HEK293 (cell line): ENCODE results near the gene PGAP6.

ENCODE experiments used
- FEZF1 ChIP-seq: fragments of 450-650 bp; formaldehyde crosslinking; IDR thresholded peaks from 2 replicates; pipeline ENCODE4 v1.5.1; 2016; ENCODE audit warnings: missing biosample characterization, missing genetic modification characterization
- OSR2 ChIP-seq: fragments of 450-650 bp; formaldehyde crosslinking; IDR thresholded peaks from 2 replicates; pipeline ENCODE4 v1.5.1; 2016; ENCODE audit warnings: missing biosample characterization, missing genetic modification characterization
- TRIM28 ChIP-seq: IDR thresholded peaks from 2 replicates; pipeline ENCODE4 v1.6.1; 2011; ENCODE audit warnings: low read length, control low read depth, borderline replicate concordance
- YY2 ChIP-seq: fragments of 450-650 bp; formaldehyde crosslinking; IDR thresholded peaks from 2 replicates; pipeline ENCODE4 v1.5.1; 2016; ENCODE audit warnings: missing biosample characterization, missing genetic modification characterization
- ZBTB1 ChIP-seq: fragments of 450-650 bp; formaldehyde crosslinking; IDR thresholded peaks from 2 replicates; pipeline ENCODE4 v1.5.1; 2016; ENCODE audit warnings: missing biosample characterization, missing genetic modification characterization
- ZNF121 ChIP-seq: fragments of 450-650 bp; formaldehyde crosslinking; IDR thresholded peaks from 2 replicates; pipeline ENCODE4 v1.5.1; 2016; ENCODE audit warnings: missing biosample characterization, missing genetic modification characterization
- ZNF146 ChIP-seq: fragments of 450-650 bp; formaldehyde crosslinking; IDR thresholded peaks from 2 replicates; pipeline ENCODE4 v1.5.1; 2016; ENCODE audit warnings: missing biosample characterization, missing genetic modification characterization
- ZNF16 ChIP-seq: fragments of 450-650 bp; formaldehyde crosslinking; IDR thresholded peaks from 2 replicates; pipeline ENCODE4 v1.5.1; 2016; ENCODE audit warnings: low read depth, missing biosample characterization, missing genetic modification characterization
- ZNF174 ChIP-seq: fragments of 450-650 bp; formaldehyde crosslinking; IDR thresholded peaks from 2 replicates; pipeline ENCODE4 v1.5.0; 2017; ENCODE audit warnings: missing biosample characterization, mild to moderate bottlenecking, missing genetic modification characterization
- ZNF544 ChIP-seq: fragments of 450-650 bp; formaldehyde crosslinking; IDR thresholded peaks from 2 replicates; pipeline ENCODE4 v1.5.0; 2017; ENCODE audit warnings: missing biosample characterization, missing genetic modification characterization
- ZNF560 ChIP-seq: fragments of 450-650 bp; formaldehyde crosslinking; IDR thresholded peaks from 2 replicates; pipeline ENCODE4 v1.5.1; 2017; ENCODE audit warnings: missing biosample characterization, missing genetic modification characterization, borderline replicate concordance
- ZNF626 ChIP-seq: fragments of 450-650 bp; sonication (Bioruptor Pico); formaldehyde crosslinking; IDR thresholded peaks from 2 replicates; pipeline ENCODE4 v1.5.1; 2018; ENCODE audit warnings: missing biosample characterization, missing genetic modification characterization, inconsistent platforms
- ZNF629 ChIP-seq: fragments of 450-650 bp; formaldehyde crosslinking; IDR thresholded peaks from 2 replicates; pipeline ENCODE4 v1.5.1; 2017; ENCODE audit warnings: missing biosample characterization, missing genetic modification characterization
- ZNF830 ChIP-seq: fragments of 450-650 bp; IDR thresholded peaks from 2 replicates; pipeline ENCODE4 v1.5.0; 2018; ENCODE audit warnings: missing biosample characterization, missing genetic modification characterization, low read depth, mild to moderate bottlenecking, moderate library complexity
- ZSCAN30 ChIP-seq: fragments of 450-650 bp; IDR thresholded peaks from 2 replicates; pipeline ENCODE4 v1.5.1; 2018; ENCODE audit warnings: missing biosample characterization, mild to moderate bottlenecking, missing genetic modification characterization, moderate library complexity
- TF ChIP-seq, protein P1 (sequence below): fragments of 450-650 bp; formaldehyde crosslinking; IDR thresholded peaks from 2 replicates; pipeline ENCODE4 v1.5.1; 2016; ENCODE audit warnings: missing biosample characterization, missing genetic modification characterization, low read depth
- TF ChIP-seq, protein P2 (sequence below): fragments of 450-650 bp; formaldehyde crosslinking; IDR thresholded peaks from 2 replicates; pipeline ENCODE4 v1.5.1; 2016; ENCODE audit warnings: missing biosample characterization, missing genetic modification characterization, borderline replicate concordance
- TF ChIP-seq, protein P3 (sequence below): fragments of 450-650 bp; formaldehyde crosslinking; IDR thresholded peaks from 2 replicates; pipeline ENCODE4 v1.5.1; 2017; ENCODE audit warnings: missing biosample characterization, missing genetic modification characterization
- TF ChIP-seq, protein P4 (sequence below): fragments of 450-650 bp; formaldehyde crosslinking; IDR thresholded peaks from 2 replicates; pipeline ENCODE4 v1.5.1; 2016; ENCODE audit warnings: missing biosample characterization, missing genetic modification characterization
- TF ChIP-seq, protein P5 (sequence below): fragments of 450-650 bp; formaldehyde crosslinking; IDR thresholded peaks from 2 replicates; pipeline ENCODE4 v1.5.1; 2016; ENCODE audit warnings: missing biosample characterization, missing genetic modification characterization
- TF ChIP-seq, protein P6 (sequence below): fragments of 450-650 bp; IDR thresholded peaks from 2 replicates; pipeline ENCODE4 v1.5.1; 2018; ENCODE audit warnings: missing biosample characterization, missing genetic modification characterization

The PGAP6 gene

DNA sequence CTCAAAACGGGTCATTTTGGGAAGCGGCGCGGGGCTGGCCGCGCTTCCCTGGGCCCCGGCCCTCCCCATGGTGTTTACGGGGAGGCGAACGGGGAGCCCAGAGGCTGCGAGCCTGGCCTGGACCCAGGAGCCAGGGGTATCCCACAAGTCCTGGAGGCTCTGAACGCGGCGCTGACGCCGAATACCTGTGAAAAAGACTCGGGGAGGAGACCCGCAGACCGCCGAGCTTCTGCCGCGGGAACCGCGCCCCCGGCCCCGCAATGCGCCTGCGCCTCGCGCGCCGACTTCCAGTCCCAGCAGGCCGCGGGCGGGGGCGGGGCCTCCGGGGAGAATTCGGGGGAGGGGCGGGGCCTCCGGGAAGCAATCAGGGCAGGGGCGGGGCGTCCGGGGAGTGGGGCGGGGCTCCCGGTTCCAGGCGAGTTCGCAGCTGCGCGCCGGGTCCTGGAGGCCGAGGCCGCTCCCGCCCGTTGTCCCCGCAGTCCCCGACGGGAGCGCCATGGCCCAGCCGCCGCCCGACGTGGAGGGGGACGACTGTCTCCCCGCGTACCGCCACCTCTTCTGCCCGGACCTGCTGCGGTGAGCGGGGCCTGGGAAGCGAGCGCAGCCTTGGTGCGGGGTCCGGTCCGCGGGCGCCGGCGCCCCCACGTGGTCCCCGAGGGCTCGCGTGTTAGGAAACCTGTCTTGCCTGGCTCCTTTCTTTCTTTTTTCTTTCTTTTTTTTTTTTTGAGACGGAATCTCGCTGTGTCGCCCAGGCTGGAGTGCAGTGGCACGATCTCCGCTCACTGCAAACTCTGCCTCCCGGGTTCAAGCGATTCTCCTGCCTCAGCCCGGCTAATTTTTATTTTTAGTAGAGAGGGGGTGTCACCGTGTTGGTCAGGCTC lies 19.9 kb upstream of the PGAP6 start, which contains the start of gene DECR2 (continued):
- TF ChIP-seq, protein P1, sequence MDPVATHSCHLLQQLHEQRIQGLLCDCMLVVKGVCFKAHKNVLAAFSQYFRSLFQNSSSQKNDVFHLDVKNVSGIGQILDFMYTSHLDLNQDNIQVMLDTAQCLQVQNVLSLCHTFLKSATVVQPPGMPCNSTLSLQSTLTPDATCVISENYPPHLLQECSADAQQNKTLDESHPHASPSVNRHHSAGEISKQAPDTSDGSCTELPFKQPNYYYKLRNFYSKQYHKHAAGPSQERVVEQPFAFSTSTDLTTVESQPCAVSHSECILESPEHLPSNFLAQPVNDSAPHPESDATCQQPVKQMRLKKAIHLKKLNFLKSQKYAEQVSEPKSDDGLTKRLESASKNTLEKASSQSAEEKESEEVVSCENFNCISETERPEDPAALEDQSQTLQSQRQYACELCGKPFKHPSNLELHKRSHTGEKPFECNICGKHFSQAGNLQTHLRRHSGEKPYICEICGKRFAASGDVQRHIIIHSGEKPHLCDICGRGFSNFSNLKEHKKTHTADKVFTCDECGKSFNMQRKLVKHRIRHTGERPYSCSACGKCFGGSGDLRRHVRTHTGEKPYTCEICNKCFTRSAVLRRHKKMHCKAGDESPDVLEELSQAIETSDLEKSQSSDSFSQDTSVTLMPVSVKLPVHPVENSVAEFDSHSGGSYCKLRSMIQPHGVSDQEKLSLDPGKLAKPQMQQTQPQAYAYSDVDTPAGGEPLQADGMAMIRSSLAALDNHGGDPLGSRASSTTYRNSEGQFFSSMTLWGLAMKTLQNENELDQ (tag by site-specific recombination): no peak
- TF ChIP-seq OSR2 (no peak), ZNF544 (tag by site-specific recombination) (no peak), FEZF1 (tag by site-specific recombination) (no peak), ZNF146 (tag by site-specific recombination) (0 out of 2 replicates have a peak, but pooled peaks have one; percentile 20), ZNF174 (tag by site-specific recombination) (no peak), ZSCAN30 (peak; percentile 85), ZBTB1 (tag by site-specific recombination) (peak; percentile 60; the same call in 1 of the 2 replicates), YY2 (tag by site-specific recombination) (peak; percentile 32), ZNF16 (tag by site-specific recombination) (no peak), ZNF830 (tag by site-specific recombination) (no peak), TRIM28 (no peak), ZNF121 (no peak), ZNF629 (no peak; the same call in 1 of the 2 replicates), ZNF560 (tag by site-specific recombination) (no peak), ZNF626 (tag by site-specific recombination) (no peak)
- TF ChIP-seq, protein P2, sequence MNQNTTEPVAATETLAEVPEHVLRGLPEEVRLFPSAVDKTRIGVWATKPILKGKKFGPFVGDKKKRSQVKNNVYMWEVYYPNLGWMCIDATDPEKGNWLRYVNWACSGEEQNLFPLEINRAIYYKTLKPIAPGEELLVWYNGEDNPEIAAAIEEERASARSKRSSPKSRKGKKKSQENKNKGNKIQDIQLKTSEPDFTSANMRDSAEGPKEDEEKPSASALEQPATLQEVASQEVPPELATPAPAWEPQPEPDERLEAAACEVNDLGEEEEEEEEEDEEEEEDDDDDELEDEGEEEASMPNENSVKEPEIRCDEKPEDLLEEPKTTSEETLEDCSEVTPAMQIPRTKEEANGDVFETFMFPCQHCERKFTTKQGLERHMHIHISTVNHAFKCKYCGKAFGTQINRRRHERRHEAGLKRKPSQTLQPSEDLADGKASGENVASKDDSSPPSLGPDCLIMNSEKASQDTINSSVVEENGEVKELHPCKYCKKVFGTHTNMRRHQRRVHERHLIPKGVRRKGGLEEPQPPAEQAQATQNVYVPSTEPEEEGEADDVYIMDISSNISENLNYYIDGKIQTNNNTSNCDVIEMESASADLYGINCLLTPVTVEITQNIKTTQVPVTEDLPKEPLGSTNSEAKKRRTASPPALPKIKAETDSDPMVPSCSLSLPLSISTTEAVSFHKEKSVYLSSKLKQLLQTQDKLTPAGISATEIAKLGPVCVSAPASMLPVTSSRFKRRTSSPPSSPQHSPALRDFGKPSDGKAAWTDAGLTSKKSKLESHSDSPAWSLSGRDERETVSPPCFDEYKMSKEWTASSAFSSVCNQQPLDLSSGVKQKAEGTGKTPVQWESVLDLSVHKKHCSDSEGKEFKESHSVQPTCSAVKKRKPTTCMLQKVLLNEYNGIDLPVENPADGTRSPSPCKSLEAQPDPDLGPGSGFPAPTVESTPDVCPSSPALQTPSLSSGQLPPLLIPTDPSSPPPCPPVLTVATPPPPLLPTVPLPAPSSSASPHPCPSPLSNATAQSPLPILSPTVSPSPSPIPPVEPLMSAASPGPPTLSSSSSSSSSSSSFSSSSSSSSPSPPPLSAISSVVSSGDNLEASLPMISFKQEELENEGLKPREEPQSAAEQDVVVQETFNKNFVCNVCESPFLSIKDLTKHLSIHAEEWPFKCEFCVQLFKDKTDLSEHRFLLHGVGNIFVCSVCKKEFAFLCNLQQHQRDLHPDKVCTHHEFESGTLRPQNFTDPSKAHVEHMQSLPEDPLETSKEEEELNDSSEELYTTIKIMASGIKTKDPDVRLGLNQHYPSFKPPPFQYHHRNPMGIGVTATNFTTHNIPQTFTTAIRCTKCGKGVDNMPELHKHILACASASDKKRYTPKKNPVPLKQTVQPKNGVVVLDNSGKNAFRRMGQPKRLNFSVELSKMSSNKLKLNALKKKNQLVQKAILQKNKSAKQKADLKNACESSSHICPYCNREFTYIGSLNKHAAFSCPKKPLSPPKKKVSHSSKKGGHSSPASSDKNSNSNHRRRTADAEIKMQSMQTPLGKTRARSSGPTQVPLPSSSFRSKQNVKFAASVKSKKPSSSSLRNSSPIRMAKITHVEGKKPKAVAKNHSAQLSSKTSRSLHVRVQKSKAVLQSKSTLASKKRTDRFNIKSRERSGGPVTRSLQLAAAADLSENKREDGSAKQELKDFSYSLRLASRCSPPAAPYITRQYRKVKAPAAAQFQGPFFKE: no peak
- TF ChIP-seq, protein P3, sequence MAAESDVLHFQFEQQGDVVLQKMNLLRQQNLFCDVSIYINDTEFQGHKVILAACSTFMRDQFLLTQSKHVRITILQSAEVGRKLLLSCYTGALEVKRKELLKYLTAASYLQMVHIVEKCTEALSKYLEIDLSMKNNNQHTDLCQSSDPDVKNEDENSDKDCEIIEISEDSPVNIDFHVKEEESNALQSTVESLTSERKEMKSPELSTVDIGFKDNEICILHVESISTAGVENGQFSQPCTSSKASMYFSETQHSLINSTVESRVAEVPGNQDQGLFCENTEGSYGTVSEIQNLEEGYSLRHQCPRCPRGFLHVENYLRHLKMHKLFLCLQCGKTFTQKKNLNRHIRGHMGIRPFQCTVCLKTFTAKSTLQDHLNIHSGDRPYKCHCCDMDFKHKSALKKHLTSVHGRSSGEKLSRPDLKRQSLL (tag by site-specific recombination): peak; percentile 23; the same call in 1 of the 2 replicates
- TF ChIP-seq, protein P4, sequence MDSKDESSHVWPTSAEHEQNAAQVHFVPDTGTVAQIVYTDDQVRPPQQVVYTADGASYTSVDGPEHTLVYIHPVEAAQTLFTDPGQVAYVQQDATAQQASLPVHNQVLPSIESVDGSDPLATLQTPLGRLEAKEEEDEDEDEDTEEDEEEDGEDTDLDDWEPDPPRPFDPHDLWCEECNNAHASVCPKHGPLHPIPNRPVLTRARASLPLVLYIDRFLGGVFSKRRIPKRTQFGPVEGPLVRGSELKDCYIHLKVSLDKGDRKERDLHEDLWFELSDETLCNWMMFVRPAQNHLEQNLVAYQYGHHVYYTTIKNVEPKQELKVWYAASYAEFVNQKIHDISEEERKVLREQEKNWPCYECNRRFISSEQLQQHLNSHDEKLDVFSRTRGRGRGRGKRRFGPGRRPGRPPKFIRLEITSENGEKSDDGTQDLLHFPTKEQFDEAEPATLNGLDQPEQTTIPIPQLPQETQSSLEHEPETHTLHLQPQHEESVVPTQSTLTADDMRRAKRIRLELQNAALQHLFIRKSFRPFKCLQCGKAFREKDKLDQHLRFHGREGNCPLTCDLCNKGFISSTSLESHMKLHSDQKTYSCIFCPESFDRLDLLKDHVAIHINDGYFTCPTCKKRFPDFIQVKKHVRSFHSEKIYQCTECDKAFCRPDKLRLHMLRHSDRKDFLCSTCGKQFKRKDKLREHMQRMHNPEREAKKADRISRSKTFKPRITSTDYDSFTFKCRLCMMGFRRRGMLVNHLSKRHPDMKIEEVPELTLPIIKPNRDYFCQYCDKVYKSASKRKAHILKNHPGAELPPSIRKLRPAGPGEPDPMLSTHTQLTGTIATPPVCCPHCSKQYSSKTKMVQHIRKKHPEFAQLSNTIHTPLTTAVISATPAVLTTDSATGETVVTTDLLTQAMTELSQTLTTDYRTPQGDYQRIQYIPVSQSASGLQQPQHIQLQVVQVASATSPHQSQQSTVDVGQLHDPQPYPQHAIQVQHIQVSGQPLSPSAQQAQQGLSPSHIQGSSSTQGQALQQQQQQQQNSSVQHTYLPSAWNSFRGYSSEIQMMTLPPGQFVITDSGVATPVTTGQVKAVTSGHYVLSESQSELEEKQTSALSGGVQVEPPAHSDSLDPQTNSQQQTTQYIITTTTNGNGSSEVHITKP (tag by site-specific recombination): no peak
- TF ChIP-seq, protein P5, sequence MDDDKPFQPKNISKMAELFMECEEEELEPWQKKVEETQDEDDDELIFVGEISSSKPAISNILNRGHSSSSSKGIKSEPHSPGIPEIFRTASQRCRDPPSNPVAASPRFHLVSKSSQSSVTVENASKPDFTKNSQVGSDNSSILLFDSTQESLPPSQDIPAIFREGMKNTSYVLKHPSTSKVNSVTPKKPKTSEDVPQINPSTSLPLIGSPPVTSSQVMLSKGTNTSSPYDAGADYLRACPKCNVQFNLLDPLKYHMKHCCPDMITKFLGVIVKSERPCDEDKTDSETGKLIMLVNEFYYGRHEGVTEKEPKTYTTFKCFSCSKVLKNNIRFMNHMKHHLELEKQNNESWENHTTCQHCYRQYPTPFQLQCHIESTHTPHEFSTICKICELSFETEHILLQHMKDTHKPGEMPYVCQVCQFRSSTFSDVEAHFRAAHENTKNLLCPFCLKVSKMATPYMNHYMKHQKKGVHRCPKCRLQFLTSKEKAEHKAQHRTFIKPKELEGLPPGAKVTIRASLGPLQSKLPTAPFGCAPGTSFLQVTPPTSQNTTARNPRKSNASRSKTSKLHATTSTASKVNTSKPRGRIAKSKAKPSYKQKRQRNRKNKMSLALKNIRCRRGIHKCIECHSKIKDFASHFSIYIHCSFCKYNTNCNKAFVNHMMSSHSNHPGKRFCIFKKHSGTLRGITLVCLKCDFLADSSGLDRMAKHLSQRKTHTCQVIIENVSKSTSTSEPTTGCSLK: no peak
- TF ChIP-seq, protein P6, sequence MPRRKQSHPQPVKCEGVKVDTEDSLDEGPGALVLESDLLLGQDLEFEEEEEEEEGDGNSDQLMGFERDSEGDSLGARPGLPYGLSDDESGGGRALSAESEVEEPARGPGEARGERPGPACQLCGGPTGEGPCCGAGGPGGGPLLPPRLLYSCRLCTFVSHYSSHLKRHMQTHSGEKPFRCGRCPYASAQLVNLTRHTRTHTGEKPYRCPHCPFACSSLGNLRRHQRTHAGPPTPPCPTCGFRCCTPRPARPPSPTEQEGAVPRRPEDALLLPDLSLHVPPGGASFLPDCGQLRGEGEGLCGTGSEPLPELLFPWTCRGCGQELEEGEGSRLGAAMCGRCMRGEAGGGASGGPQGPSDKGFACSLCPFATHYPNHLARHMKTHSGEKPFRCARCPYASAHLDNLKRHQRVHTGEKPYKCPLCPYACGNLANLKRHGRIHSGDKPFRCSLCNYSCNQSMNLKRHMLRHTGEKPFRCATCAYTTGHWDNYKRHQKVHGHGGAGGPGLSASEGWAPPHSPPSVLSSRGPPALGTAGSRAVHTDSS (tag by site-specific recombination): no peak; the same call in 1 of the 2 replicates
